HepG2 (cell line): Measurements from ENCODE around the gene ST6GALNAC4. TPM values are rescaled to one million over a fixed set of nuclear protein-coding genes. Genes with fewer than 3 reads are reported as not detected.
A peak's percentile ranks its signal among the peaks of the same experiment; 100 is the strongest.

Experiments used
- AHR ChIP-seq: IDR thresholded peaks from 2 replicates; pipeline ENCODE4 v1.6.1; 2018; ENCODE audit warnings: missing genetic modification reagents, missing compliant biosample characterization
- CHD2 ChIP-seq: IDR thresholded peaks from 2 replicates; pipeline ENCODE4 v1.6.1; 2011; ENCODE audit warnings: low read depth, low read length, improper control_type of control experiment
- ELF4 ChIP-seq: sonication (generic); formaldehyde crosslinking; IDR thresholded peaks from 2 replicates; pipeline ENCODE4 v1.5.0; 2020; ENCODE audit warnings: missing genetic modification reagents, mild to moderate bottlenecking, moderate library complexity, borderline replicate concordance
- GLI4 ChIP-seq: sonication (generic); formaldehyde crosslinking; IDR thresholded peaks from 2 replicates; pipeline ENCODE4 v1.5.1; 2020; ENCODE audit warnings: missing genetic modification reagents, mild to moderate bottlenecking, moderate library complexity, borderline replicate concordance
- HDAC1 ChIP-seq: sonication (generic); formaldehyde crosslinking; IDR thresholded peaks from 2 replicates; pipeline ENCODE4 v1.5.1; 2020; ENCODE audit warnings: mild to moderate bottlenecking, missing genetic modification reagents
- KDM6A ChIP-seq: IDR thresholded peaks from 2 replicates; pipeline ENCODE4 v1.6.1; 2016; ENCODE audit warnings: low read depth
- KLF15 ChIP-seq: sonication (generic); formaldehyde crosslinking; IDR thresholded peaks from 2 replicates; pipeline ENCODE4 v1.8.1; 2023; ENCODE audit warnings: borderline replicate concordance, mild to moderate bottlenecking, inconsistent platforms, missing genetic modification reagents, mixed read lengths
- NFIC ChIP-seq: IDR thresholded peaks from 2 replicates; pipeline ENCODE4 v1.6.1; 2012; ENCODE audit warnings: mild to moderate bottlenecking, low read length, inconsistent platforms
- NFRKB ChIP-seq: fragments of 450-650 bp; IDR thresholded peaks from 2 replicates; pipeline ENCODE4 v1.6.1; 2017
- NR2F6 ChIP-seq, 2 experiments: IDR thresholded peaks; 2 replicates each; pipeline ENCODE4 v1.6.1; 2016; ENCODE audit warnings: antibody characterized with exemption in 1 of 2, mild to moderate bottlenecking in 1 of 2
- PAWR ChIP-seq: sonication (generic); formaldehyde crosslinking; IDR thresholded peaks from 2 replicates; pipeline ENCODE4 v1.4.0; 2020; ENCODE audit warnings: missing genetic modification reagents, mild to moderate bottlenecking, borderline replicate concordance
- U2AF1 ChIP-seq: fragments of 200-400 bp; formaldehyde crosslinking; optimal IDR thresholded peaks from 2 replicates; pipeline ENCODE3; 2017; ENCODE audit warnings: mild to moderate bottlenecking, low read depth, low read length
- ZFP36L1 ChIP-seq: sonication (generic); formaldehyde crosslinking; IDR thresholded peaks from 2 replicates; pipeline ENCODE4 v1.8.0; 2022; ENCODE audit warnings: mild to moderate bottlenecking, missing genetic modification reagents, moderate library complexity
- ZKSCAN8 ChIP-seq: IDR thresholded peaks from 2 replicates; pipeline ENCODE4 v1.6.1; 2016; ENCODE audit warnings: borderline replicate concordance, missing genetic modification reagents, missing compliant biosample characterization
- ZNF251 ChIP-seq: sonication (generic); formaldehyde crosslinking; IDR thresholded peaks from 2 replicates; pipeline ENCODE4 v1.9.0; 2021; ENCODE audit warnings: mild to moderate bottlenecking, missing genetic modification reagents
- ZNF329 ChIP-seq: sonication (generic); formaldehyde crosslinking; IDR thresholded peaks from 2 replicates; pipeline ENCODE4 v1.9.0; 2021; ENCODE audit warnings: low read depth, mild to moderate bottlenecking, missing genetic modification reagents
- ZNF460 ChIP-seq: sonication (generic); formaldehyde crosslinking; IDR thresholded peaks from 2 replicates; pipeline ENCODE4 v1.5.1; 2020; ENCODE audit warnings: missing genetic modification reagents, mild to moderate bottlenecking, borderline replicate concordance
- ZNF598 ChIP-seq: sonication (generic); formaldehyde crosslinking; IDR thresholded peaks from 2 replicates; pipeline ENCODE4 v1.5.1; 2020; ENCODE audit warnings: mild to moderate bottlenecking, missing genetic modification reagents, borderline replicate concordance
- ZNF788 ChIP-seq: sonication (generic); formaldehyde crosslinking; IDR thresholded peaks from 2 replicates; pipeline ENCODE4 v1.5.0; 2020; ENCODE audit warnings: mild to moderate bottlenecking, missing genetic modification reagents, borderline replicate concordance
- ZNF83 ChIP-seq: sonication (generic); formaldehyde crosslinking; IDR thresholded peaks from 2 replicates; pipeline ENCODE4 v1.4.0; 2020; ENCODE audit warnings: missing genetic modification reagents, mild to moderate bottlenecking, borderline replicate concordance
- ZSCAN12 ChIP-seq: sonication (generic); formaldehyde crosslinking; IDR thresholded peaks from 2 replicates; pipeline ENCODE4 v1.9.0; 2021; ENCODE audit warnings: mild to moderate bottlenecking, missing genetic modification reagents
- polyA plus RNA-seq, 8 experiments: library from polyadenylated mRNA; depleted of rRNA in 3 of 8; stranded (reverse) in 7 of 8; unstranded in 1 of 8; fragments of >200 nt; fragmentation: Illumina TruSeq in 4 of 8; extraction: Trizol in 4 of 8; gene quantifications; 2 replicates each; pipeline versions ENCODE4 v1.2.1 to v1.2.3, GENCODE V29; 2011 to 2016; ENCODE audit warnings: low read depth in 4 of 8, missing spikeins in 1 of 8, mixed read lengths in 1 of 8; ENCODE audit not compliant: insufficient read depth in 1 of 8
- total RNA-seq, 5 experiments: library from RNA; depleted of rRNA; stranded (reverse); fragments of >200 nt; fragmentation: Illumina TruSeq; extraction: Trizol; gene quantifications; 2 replicates each; pipeline ENCODE4 v1.2.3, GENCODE V29; 2016; ENCODE audit warnings: low read depth in 1 of 5
- TF ChIP-seq, protein P1 (sequence below): sonication (generic); formaldehyde crosslinking; IDR thresholded peaks from 2 replicates; pipeline ENCODE4 v1.4.0; 2020; ENCODE audit warnings: missing genetic modification reagents
- TF ChIP-seq, protein P2 (sequence below): sonication (generic); formaldehyde crosslinking; IDR thresholded peaks from 2 replicates; pipeline ENCODE4 v1.5.0; 2020; ENCODE audit warnings: missing genetic modification reagents
- TF ChIP-seq, protein P3 (sequence below): sonication (generic); formaldehyde crosslinking; IDR thresholded peaks from 2 replicates; pipeline ENCODE4 v1.4.0; 2020; ENCODE audit warnings: mild to moderate bottlenecking, missing genetic modification reagents

Gene ST6GALNAC4
- total and polyA plus RNA-seq, 2 of the 13 experiments (the other 11 are each of a cell fraction or from before 2014, with no cell fraction given): 18.8 to 27.7 TPM

DNA sequence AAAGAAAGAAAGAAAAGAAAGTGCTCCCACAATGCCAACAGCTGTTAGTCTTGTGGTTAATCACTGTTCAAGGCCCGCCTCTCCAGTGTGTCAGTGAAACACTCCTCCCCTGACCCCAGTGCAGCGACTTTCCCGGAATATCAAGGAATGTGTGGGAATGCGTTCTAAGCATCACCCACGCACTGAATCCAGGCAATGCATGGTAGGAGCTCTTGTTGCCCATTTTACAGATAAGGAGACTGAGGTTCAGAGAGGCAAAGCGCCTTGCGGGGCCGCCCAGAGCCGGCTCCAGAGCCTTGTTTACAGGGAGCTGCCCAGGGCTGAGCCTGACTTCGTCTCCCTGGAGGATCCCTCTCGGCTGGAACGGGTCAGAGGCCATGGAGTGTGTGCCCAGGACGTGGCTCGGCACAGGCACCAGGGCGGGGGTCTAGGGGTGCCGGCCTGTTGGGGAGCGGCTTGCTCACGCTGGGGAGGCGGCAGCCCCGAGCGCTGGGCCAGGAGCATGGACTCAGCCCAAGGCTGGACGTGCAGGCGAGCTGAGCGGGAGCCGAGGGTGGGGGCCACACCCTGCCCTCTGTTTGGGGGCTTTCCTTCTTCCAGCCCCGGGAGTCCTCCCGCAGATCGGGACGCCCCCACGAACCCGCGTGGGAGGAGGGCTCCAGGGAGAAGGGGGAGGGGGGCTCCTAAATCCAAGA, 18.3 kb downstream of the ST6GALNAC4 start (continued):
- TF ChIP-seq ZKSCAN8 (CRISPR knock-in tag) (peak; percentile 52; the same call in 1 of the 2 replicates), CHD2 (no peak), ZNF788 (CRISPR knock-in tag) (peak; percentile 77; the same call in 1 of the 2 replicates), KLF15 (CRISPR knock-in tag) (no peak), PAWR (CRISPR knock-in tag) (no peak), ZSCAN12 (CRISPR knock-in tag) (no peak), ZNF598 (CRISPR knock-in tag) (peak; percentile 67; the same call in 1 of the 2 replicates), ELF4 (CRISPR knock-in tag) (0 out of 2 replicates have a peak, but pooled peaks have one; percentile 46), NFIC (no peak), NR2F6 (IDR thresholded peaks at IDR 0.05) (0 out of 2 replicates have a peak, but pooled peaks have one; percentile 13), NR2F6 (CRISPR knock-in tag; IDR thresholded peaks at IDR 0.05) (peak; percentile 50), KDM6A (CRISPR knock-in tag) (no peak), GLI4 (peak; percentile 29; the same call in 1 of the 2 replicates), AHR (no peak), ZNF83 (CRISPR knock-in tag) (no peak), ZFP36L1 (CRISPR knock-in tag) (no peak), ZNF251 (no peak), NFRKB (no peak), HDAC1 (CRISPR knock-in tag) (peak; percentile 80), ZNF460 (CRISPR knock-in tag) (no peak), U2AF1 (peak; percentile 27), ZNF329 (CRISPR knock-in tag) (no peak)
- TF ChIP-seq, protein P1, sequence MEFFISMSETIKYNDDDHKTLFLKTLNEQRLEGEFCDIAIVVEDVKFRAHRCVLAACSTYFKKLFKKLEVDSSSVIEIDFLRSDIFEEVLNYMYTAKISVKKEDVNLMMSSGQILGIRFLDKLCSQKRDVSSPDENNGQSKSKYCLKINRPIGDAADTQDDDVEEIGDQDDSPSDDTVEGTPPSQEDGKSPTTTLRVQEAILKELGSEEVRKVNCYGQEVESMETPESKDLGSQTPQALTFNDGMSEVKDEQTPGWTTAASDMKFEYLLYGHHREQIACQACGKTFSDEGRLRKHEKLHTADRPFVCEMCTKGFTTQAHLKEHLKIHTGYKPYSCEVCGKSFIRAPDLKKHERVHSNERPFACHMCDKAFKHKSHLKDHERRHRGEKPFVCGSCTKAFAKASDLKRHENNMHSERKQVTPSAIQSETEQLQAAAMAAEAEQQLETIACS (CRISPR knock-in tag): no peak
- TF ChIP-seq, protein P2, sequence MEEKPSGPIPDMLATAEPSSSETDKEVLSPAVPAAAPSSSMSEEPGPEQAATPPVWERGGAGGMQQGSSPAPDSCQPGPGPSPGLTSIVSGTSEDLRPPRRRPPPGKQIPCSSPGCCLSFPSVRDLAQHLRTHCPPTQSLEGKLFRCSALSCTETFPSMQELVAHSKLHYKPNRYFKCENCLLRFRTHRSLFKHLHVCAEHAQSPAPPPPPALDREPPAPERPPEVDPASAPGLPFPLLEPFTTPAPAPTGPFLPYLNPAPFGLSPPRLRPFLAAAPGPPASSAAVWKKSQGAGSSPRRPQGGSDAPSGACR: peak; percentile 77; the same call in 1 of the 2 replicates
- TF ChIP-seq, protein P3, sequence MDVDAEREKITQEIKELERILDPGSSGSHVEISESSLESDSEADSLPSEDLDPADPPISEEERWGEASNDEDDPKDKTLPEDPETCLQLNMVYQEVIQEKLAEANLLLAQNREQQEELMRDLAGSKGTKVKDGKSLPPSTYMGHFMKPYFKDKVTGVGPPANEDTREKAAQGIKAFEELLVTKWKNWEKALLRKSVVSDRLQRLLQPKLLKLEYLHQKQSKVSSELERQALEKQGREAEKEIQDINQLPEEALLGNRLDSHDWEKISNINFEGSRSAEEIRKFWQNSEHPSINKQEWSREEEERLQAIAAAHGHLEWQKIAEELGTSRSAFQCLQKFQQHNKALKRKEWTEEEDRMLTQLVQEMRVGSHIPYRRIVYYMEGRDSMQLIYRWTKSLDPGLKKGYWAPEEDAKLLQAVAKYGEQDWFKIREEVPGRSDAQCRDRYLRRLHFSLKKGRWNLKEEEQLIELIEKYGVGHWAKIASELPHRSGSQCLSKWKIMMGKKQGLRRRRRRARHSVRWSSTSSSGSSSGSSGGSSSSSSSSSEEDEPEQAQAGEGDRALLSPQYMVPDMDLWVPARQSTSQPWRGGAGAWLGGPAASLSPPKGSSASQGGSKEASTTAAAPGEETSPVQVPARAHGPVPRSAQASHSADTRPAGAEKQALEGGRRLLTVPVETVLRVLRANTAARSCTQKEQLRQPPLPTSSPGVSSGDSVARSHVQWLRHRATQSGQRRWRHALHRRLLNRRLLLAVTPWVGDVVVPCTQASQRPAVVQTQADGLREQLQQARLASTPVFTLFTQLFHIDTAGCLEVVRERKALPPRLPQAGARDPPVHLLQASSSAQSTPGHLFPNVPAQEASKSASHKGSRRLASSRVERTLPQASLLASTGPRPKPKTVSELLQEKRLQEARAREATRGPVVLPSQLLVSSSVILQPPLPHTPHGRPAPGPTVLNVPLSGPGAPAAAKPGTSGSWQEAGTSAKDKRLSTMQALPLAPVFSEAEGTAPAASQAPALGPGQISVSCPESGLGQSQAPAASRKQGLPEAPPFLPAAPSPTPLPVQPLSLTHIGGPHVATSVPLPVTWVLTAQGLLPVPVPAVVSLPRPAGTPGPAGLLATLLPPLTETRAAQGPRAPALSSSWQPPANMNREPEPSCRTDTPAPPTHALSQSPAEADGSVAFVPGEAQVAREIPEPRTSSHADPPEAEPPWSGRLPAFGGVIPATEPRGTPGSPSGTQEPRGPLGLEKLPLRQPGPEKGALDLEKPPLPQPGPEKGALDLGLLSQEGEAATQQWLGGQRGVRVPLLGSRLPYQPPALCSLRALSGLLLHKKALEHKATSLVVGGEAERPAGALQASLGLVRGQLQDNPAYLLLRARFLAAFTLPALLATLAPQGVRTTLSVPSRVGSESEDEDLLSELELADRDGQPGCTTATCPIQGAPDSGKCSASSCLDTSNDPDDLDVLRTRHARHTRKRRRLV: no peak
